ENCODE measurements around the gene TTLL5.

Gene TTLL5

DNA sequence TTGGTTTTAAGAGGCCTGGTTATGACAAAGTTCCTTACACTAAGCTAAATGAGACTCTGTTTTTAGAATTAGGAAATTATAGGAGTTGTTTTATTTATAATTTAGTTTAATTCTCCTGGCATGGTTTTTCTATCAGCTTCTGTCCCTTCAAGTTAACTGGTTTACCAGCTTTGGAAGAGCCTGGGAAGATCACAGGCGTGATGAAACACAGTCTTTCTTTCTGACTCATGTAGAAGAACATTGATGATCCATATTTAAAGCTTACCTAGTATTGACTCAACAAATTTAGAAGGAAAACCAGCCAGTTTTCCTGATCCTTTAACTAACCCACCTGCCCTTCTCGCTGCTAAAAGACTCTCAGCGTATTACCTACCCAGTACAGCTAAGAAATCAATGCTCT lies 165.6 kb downstream of the TTLL5 start:
- H3K27ac ChIP-seq (ENCODE audit: low read depth, low read length): no peak overlapping the region
- H3K9me3 ChIP-seq (ENCODE audit: low read length): no peaks in the 10 kb centered on the region

DNA sequence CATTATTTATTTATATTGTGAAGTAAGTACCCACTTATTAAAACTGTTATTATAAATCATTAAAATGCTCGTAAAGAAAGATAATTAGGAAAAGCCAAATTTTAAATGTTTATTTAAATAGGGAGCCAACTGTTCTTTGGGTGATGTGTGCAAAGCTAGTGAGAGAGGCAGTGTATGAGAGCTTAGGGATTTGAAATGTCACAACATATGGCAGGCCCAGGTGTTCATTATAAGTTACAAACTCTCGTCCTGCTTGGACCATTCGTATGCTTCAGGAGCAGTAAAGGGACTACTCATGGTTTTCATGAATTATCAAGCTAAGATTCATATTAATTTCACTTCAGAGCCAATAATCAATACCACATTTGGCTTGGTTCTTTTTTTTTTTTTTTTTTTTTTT lies 166.3 kb downstream of the TTLL5 start:
- Histone ChIP-seq H3K27me3 (ENCODE audit: control insufficient read depth in 1 of 2, insufficient read depth in 2 of 2, low read length in 2 of 2) (no peaks in the 10 kb centered on the region), H3K4me1 (ENCODE audit: insufficient read depth, low read length) (peaks cover 36% of the 10 kb centered on the region), H3K4me3 (ENCODE audit: low read depth in 1 of 2, low read length in 2 of 2) (no peak overlapping the region), H3K36me3 (ENCODE audit: insufficient read depth, low read length) (no peaks in the 10 kb centered on the region), H3K9ac (ENCODE audit: low read length) (no peak overlapping the region), H3K27ac (ENCODE audit: low read depth, low read length) (no peak overlapping the region), H3K9me3 (ENCODE audit: low read length) (no peaks in the 10 kb centered on the region)

More for the DNA sequence above, 165.6 kb downstream of the TTLL5 start:
- no peak overlapping the region for H3K9ac ChIP-seq (ENCODE audit: low read length)
- H3K36me3 ChIP-seq (ENCODE audit: insufficient read depth, low read length): no peaks in the 10 kb centered on the region
- no peaks in the 10 kb centered on the region for H3K27me3 ChIP-seq (ENCODE audit: control insufficient read depth in 1 of 2, insufficient read depth in 2 of 2, low read length in 2 of 2)
- no peak overlapping the region for H3K4me3 ChIP-seq (ENCODE audit: low read depth in 1 of 2, low read length in 2 of 2)
- peaks cover 44% of the 10 kb centered on the region for H3K4me1 ChIP-seq (ENCODE audit: insufficient read depth, low read length)

GRCh38 chr14:75829316-75829715 lies 168.3 kb downstream of the TTLL5 start:
- no peaks in the 10 kb centered on the region for H3K36me3 ChIP-seq (ENCODE audit: insufficient read depth, low read length)
- no peaks in the 10 kb centered on the region for H3K9me3 ChIP-seq (ENCODE audit: low read length)
- H3K4me1 ChIP-seq (ENCODE audit: insufficient read depth, low read length): peaks cover 16% of the 10 kb centered on the region
- H3K27ac ChIP-seq (ENCODE audit: low read depth, low read length): no peak overlapping the region
- H3K9ac ChIP-seq (ENCODE audit: low read length): no peak overlapping the region
- H3K4me3 ChIP-seq (ENCODE audit: low read depth in 1 of 2, low read length in 2 of 2): no peak overlapping the region
- no peaks in the 10 kb centered on the region for H3K27me3 ChIP-seq (ENCODE audit: control insufficient read depth in 1 of 2, insufficient read depth in 2 of 2, low read length in 2 of 2)

DNA sequence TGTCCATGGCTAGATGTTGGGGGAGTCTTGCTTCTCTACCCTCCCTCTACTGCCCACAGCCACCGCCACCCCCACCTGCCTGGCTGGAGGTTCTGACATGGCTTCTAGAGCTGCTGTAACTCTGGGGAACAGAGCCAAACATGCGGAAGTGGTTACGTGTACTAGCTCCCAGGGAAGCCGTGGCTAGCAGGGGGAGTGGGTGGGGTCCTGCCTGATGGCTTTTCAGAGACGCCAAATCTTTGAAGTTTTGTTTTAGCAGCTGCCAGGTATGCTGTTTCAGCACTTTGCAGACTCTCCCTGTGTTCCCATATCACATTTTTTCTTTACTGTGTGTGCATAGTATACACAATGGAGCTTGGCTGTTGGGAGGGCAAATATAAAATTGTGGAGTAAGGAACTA lies 170.4 kb downstream of the TTLL5 start:
- Histone ChIP-seq H3K36me3 (ENCODE audit: insufficient read depth, low read length) (no peaks in the 10 kb centered on the region), H3K9ac (ENCODE audit: low read length) (no peak overlapping the region), H3K4me3 (ENCODE audit: low read depth in 1 of 2, low read length in 2 of 2) (no peak overlapping the region), H3K27ac (ENCODE audit: low read depth, low read length) (no peak overlapping the region), H3K9me3 (ENCODE audit: low read length) (no peaks in the 10 kb centered on the region), H3K27me3 (ENCODE audit: control insufficient read depth in 1 of 2, insufficient read depth in 2 of 2, low read length in 2 of 2) (no peaks in the 10 kb centered on the region), H3K4me1 (ENCODE audit: insufficient read depth, low read length) (no peaks in the 10 kb centered on the region)

GRCh38 chr14:75831952-75832351 lies 170.9 kb downstream of the TTLL5 start:
- H3K9me3 ChIP-seq (ENCODE audit: low read length): no peaks in the 10 kb centered on the region
- no peak overlapping the region for H3K27ac ChIP-seq (ENCODE audit: low read depth, low read length)
- no peak overlapping the region for H3K9ac ChIP-seq (ENCODE audit: low read length)
- no peaks in the 10 kb centered on the region for H3K36me3 ChIP-seq (ENCODE audit: insufficient read depth, low read length)
- no peak overlapping the region for H3K4me3 ChIP-seq (ENCODE audit: low read depth in 1 of 2, low read length in 2 of 2)
- no peaks in the 10 kb centered on the region for H3K27me3 ChIP-seq (ENCODE audit: control insufficient read depth in 1 of 2, insufficient read depth in 2 of 2, low read length in 2 of 2)
- no peaks in the 10 kb centered on the region for H3K4me1 ChIP-seq (ENCODE audit: insufficient read depth, low read length)

DNA sequence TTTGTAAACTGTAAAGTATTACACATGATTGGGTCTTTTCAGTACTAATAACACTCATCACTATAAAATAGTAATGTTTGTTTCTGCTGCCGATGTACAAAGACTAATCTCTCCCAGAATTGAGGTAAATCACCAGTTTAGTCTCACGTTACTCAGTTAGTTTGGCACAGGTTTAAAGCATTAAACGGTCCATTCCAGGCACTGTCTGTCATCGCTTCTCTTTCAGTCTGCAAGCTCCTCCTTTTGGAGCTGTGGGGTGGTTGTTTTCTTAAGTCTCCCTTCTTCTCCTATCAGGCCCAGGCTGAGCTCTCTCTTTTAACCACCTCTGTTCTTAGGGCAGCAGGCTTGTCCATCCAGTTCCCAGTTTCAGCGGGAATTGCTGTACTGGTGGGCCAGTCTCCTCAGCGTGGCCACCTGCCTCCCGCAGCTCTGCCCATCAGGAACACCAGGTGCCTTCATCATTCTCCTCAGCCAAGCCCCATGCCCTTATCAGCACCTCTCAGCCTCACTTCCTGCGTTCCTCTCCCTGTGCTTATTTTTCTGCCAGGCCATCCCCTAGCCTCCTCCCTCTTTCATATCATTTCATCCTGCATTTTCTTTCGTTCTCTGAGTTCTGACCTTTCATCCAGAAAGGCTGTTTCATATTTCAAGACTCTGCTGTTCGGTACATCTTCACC lies 171.7 kb downstream of the TTLL5 start:
- no peak overlapping the region for H3K9ac ChIP-seq (ENCODE audit: low read length)
- H3K4me3 ChIP-seq (ENCODE audit: low read depth in 1 of 2, low read length in 2 of 2): no peak overlapping the region
- H3K27me3 ChIP-seq (ENCODE audit: control insufficient read depth in 1 of 2, insufficient read depth in 2 of 2, low read length in 2 of 2): no peaks in the 10 kb centered on the region
- no peak overlapping the region for H3K27ac ChIP-seq (ENCODE audit: low read depth, low read length)
- no peaks in the 10 kb centered on the region for H3K36me3 ChIP-seq (ENCODE audit: insufficient read depth, low read length)
- H3K9me3 ChIP-seq (ENCODE audit: low read length): no peaks in the 10 kb centered on the region
- H3K4me1 ChIP-seq (ENCODE audit: insufficient read depth, low read length): no peaks in the 10 kb centered on the region

DNA sequence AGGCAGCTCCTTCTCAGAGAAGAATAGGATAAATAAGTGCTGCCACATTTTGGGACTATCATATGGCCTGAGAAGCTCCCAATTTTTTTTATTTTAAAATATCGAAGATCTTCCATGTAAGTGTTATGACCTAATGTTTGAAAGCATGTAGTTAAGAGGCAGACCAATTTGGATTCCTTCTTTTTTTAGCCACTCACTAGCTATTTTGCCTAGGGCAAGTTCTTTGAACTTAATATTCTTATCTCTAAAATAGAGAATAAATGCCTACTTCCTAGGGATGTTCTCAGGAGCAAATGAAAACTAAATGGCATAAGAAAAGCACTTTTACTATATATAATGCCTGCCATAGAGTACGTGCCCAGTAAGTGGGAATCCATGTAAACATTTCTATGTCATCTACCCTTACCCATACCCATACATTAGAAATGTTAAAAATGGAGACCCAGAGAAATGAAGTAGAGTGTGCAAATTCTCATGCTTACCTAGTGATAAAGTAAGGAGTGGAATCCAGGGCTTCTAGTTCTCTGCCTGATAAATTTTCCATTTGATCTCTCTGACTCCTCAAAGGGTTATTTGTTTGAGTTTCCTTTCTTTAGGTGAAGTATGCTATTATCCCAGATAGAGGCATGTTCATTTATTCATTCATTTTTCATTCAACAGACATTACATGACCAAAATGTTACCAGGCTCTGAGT lies 172.4 kb downstream of the TTLL5 start:
- no peak overlapping the region for H3K27ac ChIP-seq (ENCODE audit: low read depth, low read length)

GRCh38 chr14:75835156-75835725 lies 174.2 kb downstream of the TTLL5 start:
- H3K36me3 ChIP-seq (ENCODE audit: insufficient read depth, low read length): no peaks in the 10 kb centered on the region

More for the DNA sequence above, 172.4 kb downstream of the TTLL5 start:
- Histone ChIP-seq H3K27me3 (ENCODE audit: control insufficient read depth in 1 of 2, insufficient read depth in 2 of 2, low read length in 2 of 2) (no peaks in the 10 kb centered on the region), H3K4me3 (ENCODE audit: low read depth in 1 of 2, low read length in 2 of 2) (no peak overlapping the region), H3K4me1 (ENCODE audit: insufficient read depth, low read length) (no peaks in the 10 kb centered on the region), H3K9me3 (ENCODE audit: low read length) (no peaks in the 10 kb centered on the region), H3K36me3 (ENCODE audit: insufficient read depth, low read length) (no peaks in the 10 kb centered on the region), H3K9ac (ENCODE audit: low read length) (no peak overlapping the region)

DNA sequence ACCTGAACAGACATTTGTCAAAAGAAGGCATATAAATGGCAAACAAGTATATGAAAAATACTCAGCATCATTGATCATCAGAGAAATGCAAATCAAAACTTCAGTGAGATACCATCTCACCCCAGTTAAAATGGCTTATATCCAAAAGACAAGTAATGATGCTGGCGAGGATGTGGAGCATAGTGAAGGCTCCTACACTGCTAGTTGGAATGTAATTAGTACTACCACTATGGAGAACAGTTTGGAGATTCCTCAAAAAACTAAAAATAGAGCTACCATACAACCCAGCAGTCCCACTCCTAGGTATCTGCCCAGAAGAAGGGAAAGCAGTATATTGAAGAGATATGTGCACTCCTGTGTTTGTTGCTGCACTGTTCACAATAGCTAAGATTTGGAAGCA lies 174.7 kb downstream of the TTLL5 start:
- no peak overlapping the region for H3K4me3 ChIP-seq (ENCODE audit: low read depth in 1 of 2, low read length in 2 of 2)
- H3K36me3 ChIP-seq (ENCODE audit: insufficient read depth, low read length): no peaks in the 10 kb centered on the region
- H3K9ac ChIP-seq (ENCODE audit: low read length): no peak overlapping the region
- H3K27ac ChIP-seq (ENCODE audit: low read depth, low read length): no peak overlapping the region
- no peaks in the 10 kb centered on the region for H3K27me3 ChIP-seq (ENCODE audit: control insufficient read depth in 1 of 2, insufficient read depth in 2 of 2, low read length in 2 of 2)
- no peaks in the 10 kb centered on the region for H3K4me1 ChIP-seq (ENCODE audit: insufficient read depth, low read length)
- H3K9me3 ChIP-seq (ENCODE audit: low read length): no peaks in the 10 kb centered on the region

More at GRCh38 chr14:75835156-75835725, 174.2 kb downstream of the TTLL5 start:
- Histone ChIP-seq H3K27me3 (ENCODE audit: control insufficient read depth in 1 of 2, insufficient read depth in 2 of 2, low read length in 2 of 2) (no peaks in the 10 kb centered on the region), H3K9me3 (ENCODE audit: low read length) (no peaks in the 10 kb centered on the region), H3K4me3 (ENCODE audit: low read depth in 1 of 2, low read length in 2 of 2) (no peak overlapping the region), H3K9ac (ENCODE audit: low read length) (no peak overlapping the region), H3K27ac (ENCODE audit: low read depth, low read length) (no peak overlapping the region), H3K4me1 (ENCODE audit: insufficient read depth, low read length) (no peaks in the 10 kb centered on the region)

GRCh38 chr14:75837151-75837787 lies 176.2 kb downstream of the TTLL5 start:
- Histone ChIP-seq H3K4me3 (ENCODE audit: low read depth in 1 of 2, low read length in 2 of 2) (no peak overlapping the region), H3K36me3 (ENCODE audit: insufficient read depth, low read length) (no peaks in the 10 kb centered on the region), H3K27me3 (ENCODE audit: control insufficient read depth in 1 of 2, insufficient read depth in 2 of 2, low read length in 2 of 2) (no peaks in the 10 kb centered on the region), H3K4me1 (ENCODE audit: insufficient read depth, low read length) (no peaks in the 10 kb centered on the region), H3K27ac (ENCODE audit: low read depth, low read length) (no peak overlapping the region), H3K9ac (ENCODE audit: low read length) (no peak overlapping the region), H3K9me3 (ENCODE audit: low read length) (no peaks in the 10 kb centered on the region)

DNA sequence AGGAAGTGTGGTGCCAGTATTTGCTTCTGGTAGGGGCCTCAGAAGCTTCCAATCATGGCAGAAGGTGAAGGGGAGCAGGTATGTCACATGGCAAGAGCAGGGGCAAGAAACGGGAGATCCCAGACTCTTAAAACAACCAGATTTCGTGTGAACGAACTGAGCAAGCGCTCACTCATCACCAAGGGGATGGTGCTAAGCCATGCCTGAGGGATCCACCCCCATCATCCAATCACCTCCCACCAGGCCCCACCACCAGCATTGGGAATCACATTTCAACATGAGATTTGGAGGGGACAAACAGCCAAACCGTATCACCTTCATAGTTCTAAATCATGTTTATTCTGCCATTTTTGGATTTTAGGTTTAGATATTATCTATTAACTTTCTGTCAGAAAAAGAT lies 179.9 kb downstream of the TTLL5 start:
- Histone ChIP-seq H3K27me3 (ENCODE audit: control insufficient read depth in 1 of 2, insufficient read depth in 2 of 2, low read length in 2 of 2) (no peaks in the 10 kb centered on the region), H3K4me3 (ENCODE audit: low read depth in 1 of 2, low read length in 2 of 2) (no peak overlapping the region), H3K4me1 (ENCODE audit: insufficient read depth, low read length) (no peaks in the 10 kb centered on the region), H3K27ac (ENCODE audit: low read depth, low read length) (no peak overlapping the region), H3K36me3 (ENCODE audit: insufficient read depth, low read length) (no peaks in the 10 kb centered on the region), H3K9ac (ENCODE audit: low read length) (no peak overlapping the region), H3K9me3 (ENCODE audit: low read length) (no peaks in the 10 kb centered on the region)
